ENCODE data around the gene ARID1B. TPM values are rescaled to one million over a fixed set of nuclear protein-coding genes. Genes with fewer than 3 reads are reported as not detected.

The ARID1B gene
- total RNA-seq, 1 donor from 2014 or later = 62.1 TPM

GRCh38 chr6:157089851-157090250 lies 312.7 kb downstream of the ARID1B start:
- Mint-ChIP-seq H3K9me3 (no peaks in the 10 kb centered on the region), H3K27me3 (ENCODE audit: insufficient read depth, low read depth) (peaks cover 2% of the 10 kb centered on the region), H3K36me3 (peaks cover 32% of the 10 kb centered on the region), H3K4me3 (peak overlapping the region; percentile 57), H3K27ac (peak overlapping the region; percentile 94), H3K4me1 (peaks cover 54% of the 10 kb centered on the region)
- H3K36me3 ChIP-seq = peaks cover 3% of the 10 kb centered on the region
- DNase-seq (ENCODE audit: low spot score) = peak; percentile 46
- no peak overlapping the region for H2AFZ ChIP-seq (replicated peaks)
- TF ChIP-seq EZH2 (IDR thresholded peaks at IDR 0.05) (no peak), CTCF (IDR thresholded peaks at IDR 0.05) (no peak), EZH2phosphoT487 (IDR thresholded peaks at IDR 0.05) (no peak)
- H3K27ac ChIP-seq = peak overlapping the region; percentile 97
- H3K4me3 ChIP-seq = peak overlapping the region; percentile 29
- no peak overlapping the region for H3K9ac ChIP-seq
- peaks cover 36% of the 10 kb centered on the region for H3F3A ChIP-seq (ENCODE audit: low read depth)
- H3K79me2 ChIP-seq (ENCODE audit: low read depth) = peaks cover 20% of the 10 kb centered on the region
- no peaks in the 10 kb centered on the region for H3K9me3 ChIP-seq (ENCODE audit: low read depth)
- no peaks in the 10 kb centered on the region for H3K27me3 ChIP-seq
- H4K20me1 ChIP-seq (ENCODE audit: low read depth) = peaks cover 22% of the 10 kb centered on the region
- peaks cover 42% of the 10 kb centered on the region for H3K4me1 ChIP-seq
- peak overlapping the region; percentile 74 for H3K4me2 ChIP-seq

- Mint-ChIP-seq H3K4me1 (peaks cover 63% of the 10 kb centered on the region), H3K4me3 (no peak overlapping the region), H3K27me3 (ENCODE audit: insufficient read depth, low read depth) (peaks cover 2% of the 10 kb centered on the region), H3K9me3 (no peaks in the 10 kb centered on the region), H3K36me3 (peaks cover 28% of the 10 kb centered on the region), H3K27ac (peak overlapping the region; percentile 93)
- peaks cover 21% of the 10 kb centered on the region for H3K79me2 ChIP-seq (ENCODE audit: low read depth)
- no peaks in the 10 kb centered on the region for H3K9me3 ChIP-seq (ENCODE audit: low read depth)
- TF ChIP-seq CTCF (IDR thresholded peaks at IDR 0.05) = no peak
- TF ChIP-seq EZH2phosphoT487 (IDR thresholded peaks at IDR 0.05) = no peak
- TF ChIP-seq EZH2 (IDR thresholded peaks at IDR 0.05) = no peak
- peak overlapping the region; percentile 97 for H3K27ac ChIP-seq
- H3K4me1 ChIP-seq = peaks cover 51% of the 10 kb centered on the region
- H3K9ac ChIP-seq = no peak overlapping the region
- H4K20me1 ChIP-seq (ENCODE audit: low read depth) = peaks cover 29% of the 10 kb centered on the region
- H3K36me3 ChIP-seq = no peaks in the 10 kb centered on the region
- peak overlapping the region; percentile 74 for H3K4me2 ChIP-seq
- H2AFZ ChIP-seq (replicated peaks) = no peak overlapping the region
- no peak overlapping the region for H3K4me3 ChIP-seq
- peak; percentile 51 for DNase-seq (ENCODE audit: low spot score)
- H3K27me3 ChIP-seq = no peaks in the 10 kb centered on the region
- peaks cover 39% of the 10 kb centered on the region for H3F3A ChIP-seq (ENCODE audit: low read depth)
These were observed 313.6 kb downstream of the ARID1B start for GRCh38 chr6:157090736-157091135.

- H3K27ac ChIP-seq = peak overlapping the region; percentile 97
- no peak overlapping the region for H3K4me3 Mint-ChIP-seq
- H3K4me2 ChIP-seq = peak overlapping the region; percentile 74
These were observed 314.1 kb downstream of the ARID1B start for GRCh38 chr6:157091243-157091642.

More at GRCh38 chr6:157091243-157091642, 314.1 kb downstream of the ARID1B start:
- Histone ChIP-seq H3K36me3 (no peaks in the 10 kb centered on the region), H2AFZ (replicated peaks) (no peak overlapping the region), H3K4me1 (peaks cover 53% of the 10 kb centered on the region), H3K4me3 (no peak overlapping the region), H3K79me2 (ENCODE audit: low read depth) (peaks cover 26% of the 10 kb centered on the region), H3K9me3 (ENCODE audit: low read depth) (no peaks in the 10 kb centered on the region), H3K9ac (no peak overlapping the region), H4K20me1 (ENCODE audit: low read depth) (peaks cover 34% of the 10 kb centered on the region), H3K27me3 (no peaks in the 10 kb centered on the region), H3F3A (ENCODE audit: low read depth) (peaks cover 41% of the 10 kb centered on the region)
- TF ChIP-seq EZH2 (IDR thresholded peaks at IDR 0.05) = no peak
- TF ChIP-seq CTCF (IDR thresholded peaks at IDR 0.05) = no peak
- no peak for TF ChIP-seq EZH2phosphoT487 (IDR thresholded peaks at IDR 0.05)
- H3K27me3 Mint-ChIP-seq (ENCODE audit: insufficient read depth, low read depth) = peaks cover 2% of the 10 kb centered on the region
- no peaks in the 10 kb centered on the region for H3K9me3 Mint-ChIP-seq
- H3K27ac Mint-ChIP-seq = peak overlapping the region; percentile 93
- peaks cover 68% of the 10 kb centered on the region for H3K4me1 Mint-ChIP-seq
- no peak for DNase-seq (ENCODE audit: low spot score)
- H3K36me3 Mint-ChIP-seq = peaks cover 28% of the 10 kb centered on the region

Data from neural progenitor cell (in vitro differentiated cells).